Embryonic facial prominence (tissue), 1 donor: ENCODE measurements around the gene ARHGEF17.
"Not testable (repeated sequence)": the region's sequence is repeated elsewhere in the genome, so short reads cannot be mapped to it uniquely, and the experiment has no call there.

Experiments used
- DNase-seq: peaks from one replicate; pipeline ENCODE4 v3.0.0-alpha.2; 2016; ENCODE audit errors: extremely low spot score

The ARHGEF17 gene

DNA sequence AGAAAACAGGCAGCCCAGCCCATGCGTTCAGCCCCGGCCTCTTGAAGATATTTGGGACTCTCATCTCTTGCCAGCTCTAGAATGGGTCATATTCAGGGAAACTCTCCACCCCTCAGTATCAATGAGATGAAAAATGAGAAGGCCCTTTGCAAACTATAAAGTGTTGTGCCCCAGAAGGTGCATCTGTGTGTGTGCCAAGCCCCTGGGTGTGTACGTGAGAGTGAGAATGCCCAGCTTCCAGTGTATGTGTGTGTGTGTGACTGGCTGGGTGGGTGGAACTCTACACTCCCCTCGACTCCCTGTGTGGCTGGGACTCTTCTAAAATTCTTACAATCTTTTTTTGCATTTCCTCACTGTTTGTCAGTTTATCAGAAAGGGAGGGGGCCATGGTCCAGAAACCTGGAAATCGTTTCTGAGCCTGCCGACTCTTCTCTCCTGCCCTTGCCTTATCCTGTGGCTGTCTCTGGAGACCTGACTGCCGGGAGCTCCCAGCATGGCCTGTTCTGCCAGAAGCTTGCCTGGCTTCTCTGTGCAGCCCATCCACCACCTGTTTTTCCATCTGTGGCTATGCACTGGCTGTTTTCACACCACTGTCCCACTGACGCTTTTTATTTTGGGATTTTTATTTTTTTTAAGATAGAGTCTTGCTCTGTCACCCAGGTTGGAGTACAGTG is 34.7 kb upstream of the ARHGEF17 start:
- no peak for DNase-seq

DNA sequence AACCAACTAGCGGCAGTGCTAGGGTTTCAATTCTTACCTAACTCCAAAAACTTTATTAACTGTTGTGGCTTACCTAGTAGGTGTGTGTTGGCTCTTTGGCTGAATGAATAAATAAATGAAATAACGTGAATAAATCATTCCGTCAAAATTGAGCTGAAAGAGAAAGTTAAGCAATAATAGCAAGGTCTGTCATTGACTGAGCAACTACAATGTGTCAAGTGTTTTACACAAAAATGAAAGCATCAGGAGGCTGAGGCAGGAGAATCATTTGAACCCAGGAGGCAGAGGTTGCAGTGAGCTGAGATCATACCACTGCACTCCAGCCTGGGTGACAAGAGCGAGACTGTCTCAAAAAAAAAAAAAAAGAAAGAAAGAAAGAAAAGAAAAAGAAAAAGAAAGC is 33.9 kb upstream of the ARHGEF17 start:
- not testable (repeated sequence) for DNase-seq

DNA sequence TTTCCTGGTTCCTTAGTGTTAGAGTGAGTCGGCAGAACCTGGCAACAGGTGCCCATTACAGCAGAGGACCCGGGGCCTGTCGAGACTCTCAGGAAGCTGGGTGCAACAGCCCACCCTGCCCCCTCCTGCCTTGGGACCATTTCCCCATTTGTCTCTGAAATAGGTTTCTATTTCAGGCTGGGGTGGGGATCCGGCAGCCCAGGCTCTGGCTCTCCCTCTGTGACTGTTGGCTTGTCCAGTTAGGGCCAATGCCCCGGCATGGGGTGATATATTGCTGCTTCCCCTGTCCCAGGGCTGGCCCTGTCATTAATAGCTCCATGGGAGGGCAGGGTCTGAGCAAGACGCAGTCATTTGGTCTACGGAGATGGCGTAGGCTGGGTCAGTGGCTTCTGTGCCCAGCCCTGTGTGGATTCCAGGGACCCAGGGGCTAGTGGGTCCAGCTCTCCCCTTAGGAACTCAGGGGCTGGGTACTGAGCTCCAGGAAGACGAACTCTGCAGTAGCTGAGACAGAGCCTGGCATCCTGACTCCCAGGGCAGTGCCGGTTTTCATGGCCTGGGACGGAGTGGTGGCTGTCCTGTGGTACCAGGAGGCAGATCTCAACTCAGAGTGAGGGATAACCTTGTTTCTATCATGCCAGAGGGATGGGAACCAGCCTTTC is 33.2 kb upstream of the ARHGEF17 start:
- no peak for DNase-seq

DNA sequence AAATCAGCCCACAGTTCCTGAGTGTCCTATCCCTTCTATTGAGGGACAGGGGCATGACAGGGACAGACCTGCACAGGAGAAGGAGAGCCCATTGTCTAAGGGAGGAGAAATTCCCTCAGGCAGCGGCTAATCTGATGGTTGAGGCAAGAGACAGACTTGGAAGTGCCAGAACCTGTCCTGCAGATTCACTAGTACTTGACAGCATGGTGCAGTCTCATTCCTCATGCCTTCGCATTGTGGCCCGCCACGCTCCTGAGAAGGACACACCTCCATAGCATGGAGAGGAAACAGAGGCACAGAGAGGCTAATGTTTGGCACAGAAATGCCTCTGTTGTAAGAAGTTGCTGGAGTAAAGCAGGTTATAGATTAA is 32.7 kb upstream of the ARHGEF17 start:
- no peak for DNase-seq

DNA sequence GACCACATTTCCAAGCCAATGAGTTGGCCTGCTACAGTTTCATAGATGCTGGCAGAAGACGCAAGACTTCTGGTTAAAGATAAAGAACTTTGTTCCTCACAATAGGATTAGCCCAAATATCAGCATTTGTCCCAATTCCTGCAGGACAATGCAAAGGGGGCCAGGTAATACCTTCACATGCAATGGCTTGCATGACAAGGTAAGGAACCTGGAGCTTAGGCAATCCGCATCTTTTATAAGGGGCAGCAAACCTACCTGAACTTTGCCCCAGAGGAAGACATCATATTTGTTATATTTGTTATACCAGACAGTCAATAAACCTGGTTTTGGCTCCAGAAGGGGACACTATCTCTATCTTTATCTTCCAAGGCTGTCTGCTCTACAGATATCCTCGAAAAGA is 30.6 kb upstream of the ARHGEF17 start:
- no peak for DNase-seq

DNA sequence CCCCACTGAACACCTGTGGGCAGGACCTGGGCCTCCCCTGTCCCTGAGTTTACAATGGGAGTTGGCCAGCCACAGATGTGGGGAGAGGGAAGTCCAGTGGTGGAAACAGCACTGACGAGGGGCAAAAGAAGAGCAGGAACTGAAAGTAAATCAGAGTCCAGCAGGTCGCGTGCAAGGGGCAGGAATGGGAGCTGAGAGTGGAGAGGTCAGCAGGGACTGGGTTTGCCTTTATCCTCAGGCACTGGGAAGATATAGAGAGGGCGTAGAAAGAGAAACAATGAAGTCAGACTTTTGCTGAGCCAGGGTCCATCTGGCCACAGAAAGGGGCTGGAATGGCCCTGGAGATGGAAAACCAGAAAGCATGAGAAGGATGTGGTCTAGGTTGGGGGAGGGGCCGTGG is 27.4 kb upstream of the ARHGEF17 start:
- no peak for DNase-seq

DNA sequence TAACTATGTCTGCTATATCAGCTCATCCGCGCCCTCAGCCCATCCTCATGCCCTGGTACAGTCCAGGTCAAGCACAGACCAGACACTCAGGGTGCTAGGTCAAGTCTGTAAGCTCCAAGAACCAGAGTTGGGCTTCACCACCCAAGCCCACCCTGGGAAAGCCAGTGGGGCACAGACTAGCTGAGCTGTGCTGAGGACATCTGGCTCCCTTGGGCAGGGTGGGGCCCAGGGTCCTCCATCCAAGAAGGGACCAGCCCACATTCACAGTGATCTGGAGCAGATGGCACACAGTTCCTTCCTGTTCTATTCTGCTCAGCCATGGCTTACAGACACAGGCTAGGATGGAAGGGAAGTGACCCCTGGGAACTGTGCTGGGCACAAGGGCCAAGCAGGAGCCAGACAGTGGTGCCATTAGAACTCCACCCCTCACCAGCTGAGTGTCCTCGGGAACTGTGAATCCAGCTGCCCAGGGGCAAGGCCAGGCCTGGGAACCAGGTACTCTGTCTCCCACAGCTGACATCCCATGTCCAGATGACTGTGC is 26.8 kb upstream of the ARHGEF17 start:
- no peak for DNase-seq

DNA sequence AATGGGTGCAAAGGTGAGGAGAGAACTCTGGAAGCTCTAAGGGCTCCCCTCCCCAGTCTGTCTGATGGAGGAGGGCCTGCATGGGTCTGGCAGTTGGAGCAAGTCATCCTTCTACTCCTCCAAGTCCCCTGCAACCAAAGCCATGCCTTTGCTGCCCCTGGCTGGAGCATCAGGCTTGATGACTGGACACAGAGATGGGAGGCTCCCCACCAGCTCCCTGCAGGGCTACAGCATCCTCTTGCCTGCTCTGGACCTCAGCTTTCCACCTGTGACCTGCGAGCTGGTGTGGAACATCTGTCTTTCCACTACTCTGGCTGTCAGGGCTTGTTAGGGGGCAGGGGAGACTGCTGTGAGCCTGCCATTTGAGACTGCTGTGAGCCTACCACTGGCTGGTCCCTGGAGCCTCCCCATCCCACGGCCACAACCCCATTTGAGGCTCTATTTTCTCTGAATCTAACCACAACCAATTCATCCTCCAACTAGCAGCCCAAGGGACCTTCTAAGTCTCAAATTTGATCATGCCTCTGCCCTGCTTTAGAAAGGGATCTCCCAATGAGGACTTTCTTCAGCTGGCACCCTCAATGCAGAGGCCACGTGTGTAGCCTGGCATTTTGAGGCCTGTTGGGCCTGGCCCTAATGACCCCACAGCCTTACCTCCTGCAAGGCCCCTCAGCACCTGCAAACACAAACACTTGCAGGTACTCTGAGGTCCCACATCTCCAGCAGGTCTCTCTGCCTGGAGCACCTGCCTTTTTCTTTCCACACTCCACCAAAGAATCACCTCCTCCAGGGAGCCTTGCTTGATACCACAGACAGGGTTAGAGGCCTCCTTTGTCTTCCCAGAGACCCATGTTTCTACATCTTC is 26.0 kb upstream of the ARHGEF17 start:
- no peak for DNase-seq

DNA sequence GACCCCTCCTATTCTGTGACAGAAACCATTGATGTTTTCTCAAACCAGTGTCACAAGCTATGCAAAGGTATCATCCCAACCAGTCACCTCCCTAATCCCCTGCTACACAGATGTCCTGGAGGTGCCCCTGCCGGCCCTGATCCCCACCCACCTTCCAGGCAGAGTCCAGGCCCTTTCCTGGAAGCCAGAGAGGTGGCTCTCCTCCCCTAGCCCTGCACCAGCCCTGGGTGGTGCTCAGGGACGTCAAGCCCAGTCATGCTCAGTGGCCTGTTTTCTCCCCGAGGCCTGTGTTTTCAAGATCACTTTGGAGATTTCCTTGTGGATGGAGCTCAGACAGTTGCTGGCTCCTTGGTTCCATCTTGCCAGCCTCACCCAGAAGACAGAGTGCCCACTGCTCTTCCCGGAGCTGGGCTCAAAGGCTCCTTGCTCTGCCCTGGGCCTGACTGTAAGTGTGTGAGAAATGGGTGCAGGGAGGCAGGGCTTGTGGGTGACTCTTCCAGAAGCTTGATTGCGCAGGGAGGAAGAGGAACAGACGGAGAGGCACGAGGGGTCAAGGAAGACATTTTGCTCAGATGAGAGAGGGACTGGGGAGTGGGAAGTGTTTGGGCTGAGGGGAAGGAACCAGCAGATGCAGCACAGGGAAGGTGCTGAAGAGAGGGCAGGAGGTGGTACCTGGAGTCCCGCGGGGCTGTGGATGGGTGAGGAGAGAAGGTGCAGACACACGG is 24.6 kb upstream of the ARHGEF17 start:
- no peak for DNase-seq

DNA sequence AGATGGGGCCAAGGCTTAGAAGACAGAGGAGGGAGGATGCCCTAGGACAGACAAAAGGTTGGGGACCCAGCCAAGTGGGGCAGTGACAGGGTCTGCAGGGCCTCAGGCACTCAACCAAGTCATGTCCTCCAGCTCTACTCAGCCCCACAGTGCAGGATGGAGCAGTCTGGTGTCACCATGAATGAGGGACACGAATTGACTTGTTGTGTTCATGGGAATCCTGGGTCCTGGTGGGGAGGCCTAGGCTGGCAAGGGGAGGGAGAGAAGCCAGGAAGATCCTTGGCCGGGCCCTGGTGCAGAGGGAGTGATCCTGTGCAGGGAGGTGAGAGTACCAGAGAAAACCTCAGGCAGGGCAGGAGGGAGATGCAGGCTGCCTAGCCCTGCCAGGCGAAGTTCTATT is 24.0 kb upstream of the ARHGEF17 start:
- DNase-seq, result no peak

DNA sequence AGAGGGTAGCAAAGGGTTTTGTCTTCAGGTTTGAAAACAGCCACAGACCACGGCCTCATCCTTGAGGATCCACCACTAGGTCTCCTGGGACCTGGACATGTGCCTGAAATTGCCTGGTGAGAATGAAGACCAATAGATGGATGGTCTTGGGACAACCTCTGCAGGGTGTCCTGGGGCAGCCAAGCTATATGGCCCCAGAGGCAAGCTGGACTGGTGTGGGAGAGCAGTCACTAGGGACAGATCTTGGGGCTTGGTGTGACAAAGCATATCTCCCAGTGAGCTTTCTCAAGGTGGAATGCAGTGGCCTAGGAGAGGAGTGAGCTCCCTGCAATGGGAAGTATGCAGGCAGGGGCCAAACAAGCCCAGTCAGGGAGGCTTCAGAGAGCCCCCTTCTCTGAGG is 22.4 kb upstream of the ARHGEF17 start:
- DNase-seq, result no peak

DNA sequence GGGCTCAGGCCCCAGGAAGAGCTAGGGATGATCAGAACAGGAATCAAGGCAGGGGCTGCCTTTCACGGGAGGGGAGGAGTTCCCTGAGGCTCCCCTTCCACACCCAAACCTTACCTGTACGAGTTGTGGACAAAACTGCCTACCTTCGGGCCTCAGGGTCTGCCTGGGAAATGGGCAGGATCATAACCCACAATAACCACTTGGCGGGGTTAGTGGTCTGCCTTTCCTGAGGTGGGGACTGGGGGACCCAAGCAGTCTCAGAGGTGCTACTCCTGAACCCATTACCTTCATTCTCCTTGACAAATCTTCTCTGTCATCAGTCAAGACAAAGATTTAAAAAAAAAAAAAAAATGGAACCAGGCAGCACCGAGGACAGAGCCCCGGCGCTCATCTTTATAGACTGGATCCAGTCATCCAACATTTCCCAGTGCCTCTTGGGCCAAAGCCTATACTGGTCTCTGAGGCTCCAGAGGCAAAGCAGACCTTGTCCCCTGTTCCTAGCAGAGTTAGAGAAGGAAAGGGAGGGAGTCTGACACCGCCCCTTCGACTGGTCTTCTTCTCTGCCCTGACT is 21.8 kb upstream of the ARHGEF17 start:
- no peak for DNase-seq

DNA sequence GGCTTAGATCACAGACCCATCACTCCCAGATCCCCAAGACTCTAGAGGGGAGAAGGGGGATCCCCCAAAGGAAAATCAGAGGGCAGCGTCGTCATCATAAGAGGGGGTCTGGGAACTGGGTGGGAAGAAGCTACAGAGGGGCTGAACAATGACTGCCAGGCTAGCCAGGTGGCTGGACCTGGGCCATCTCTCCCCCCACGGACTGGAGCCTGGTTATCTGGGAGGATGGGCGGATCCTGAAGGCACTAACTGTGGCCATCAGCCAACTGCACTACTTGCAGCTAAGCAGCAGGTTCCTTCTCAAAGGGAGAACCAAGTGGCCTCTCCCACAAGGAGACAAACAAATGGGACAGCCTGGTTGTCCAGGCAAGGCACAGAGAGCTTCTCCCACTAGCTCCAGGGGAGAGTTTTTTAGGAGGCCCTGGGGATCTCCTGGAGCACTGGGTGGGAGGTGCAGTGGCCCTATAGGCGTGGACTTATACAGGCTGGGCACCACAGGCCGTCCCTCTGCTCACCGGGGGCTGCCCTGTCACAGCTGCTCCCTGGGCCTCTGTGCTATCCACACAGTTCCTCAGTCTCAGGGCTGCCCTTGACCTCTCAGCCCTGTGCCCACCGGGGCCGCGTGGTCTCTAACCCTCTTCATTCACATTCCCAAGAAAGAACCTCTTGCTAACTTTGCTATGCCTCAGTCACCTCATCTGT is 20.5 kb upstream of the ARHGEF17 start:
- DNase-seq, result no peak

DNA sequence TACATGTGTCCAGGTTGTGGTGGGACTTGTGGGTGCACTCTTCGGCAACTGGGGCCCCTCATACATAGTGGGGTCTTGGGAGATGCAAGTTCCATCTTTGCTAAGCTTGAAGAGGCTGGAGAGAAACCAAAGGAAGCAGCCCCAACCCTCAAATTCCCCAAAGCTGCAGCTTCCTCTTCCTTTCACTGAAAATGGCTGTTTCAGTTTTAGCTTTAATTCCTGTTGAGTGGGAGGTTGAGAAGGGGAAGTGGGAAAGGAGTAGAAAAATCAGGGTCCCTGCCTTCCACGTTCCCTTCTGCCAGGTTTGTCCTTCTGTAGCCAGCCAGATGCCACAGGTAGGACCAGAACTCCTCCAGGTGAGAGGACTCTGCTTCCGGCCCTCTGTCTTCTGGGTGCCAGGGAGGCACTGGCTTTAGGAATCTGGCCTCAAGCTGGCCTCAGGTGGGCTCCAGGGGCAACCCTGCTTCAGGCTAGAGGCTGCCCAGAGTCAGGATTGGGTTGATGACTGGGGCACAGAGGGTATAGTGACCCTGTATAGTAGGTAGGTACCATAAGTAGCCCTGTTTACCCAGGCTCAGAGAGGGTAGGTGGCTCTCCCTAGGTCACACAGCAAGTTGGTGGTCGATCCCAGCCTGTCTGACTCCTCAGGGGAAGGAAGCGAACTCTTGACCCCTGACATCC is 19.7 kb upstream of the ARHGEF17 start:
- DNase-seq, result no peak

DNA sequence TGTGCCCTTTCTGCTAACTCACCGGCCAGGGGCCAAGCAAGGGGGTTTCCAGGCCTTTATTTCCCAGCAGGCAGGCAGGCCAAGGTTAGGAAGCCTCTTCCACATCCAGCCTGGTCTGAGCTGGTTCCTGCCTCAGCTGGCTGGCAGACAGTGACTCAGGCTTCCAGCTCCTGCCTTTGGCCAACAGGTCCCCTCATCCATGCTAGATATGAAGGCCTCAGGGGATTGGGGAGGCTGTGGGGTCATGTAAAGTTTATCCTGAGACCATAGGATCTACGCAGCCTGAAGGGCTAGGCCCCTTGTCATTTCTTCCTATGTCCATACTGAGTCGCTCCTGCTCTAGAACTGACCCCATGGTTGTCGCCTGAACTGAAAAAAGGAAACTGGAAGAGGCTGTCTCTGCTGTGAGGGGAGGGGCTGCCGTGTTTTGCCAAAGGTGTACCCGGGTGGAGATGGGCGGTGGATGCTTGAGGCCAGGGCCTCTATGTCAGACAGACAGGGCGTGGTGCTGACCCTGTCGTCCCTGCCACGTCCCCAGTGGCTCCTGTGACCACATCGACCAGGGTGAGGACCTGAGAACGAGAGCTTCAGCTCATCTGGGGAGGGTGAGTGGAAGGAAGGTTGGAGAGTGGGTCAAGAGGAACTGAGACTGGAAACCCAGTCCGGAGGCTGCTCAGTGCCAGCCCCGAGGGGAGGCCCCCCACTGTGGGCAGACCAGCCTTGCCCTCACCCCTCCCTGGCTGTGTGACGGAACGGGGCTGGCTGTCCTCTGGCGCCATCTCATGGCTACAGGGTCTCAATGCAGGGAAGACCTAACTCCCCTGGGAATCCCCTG is 19.0 kb upstream of the ARHGEF17 start:
- DNase-seq, result no peak

DNA sequence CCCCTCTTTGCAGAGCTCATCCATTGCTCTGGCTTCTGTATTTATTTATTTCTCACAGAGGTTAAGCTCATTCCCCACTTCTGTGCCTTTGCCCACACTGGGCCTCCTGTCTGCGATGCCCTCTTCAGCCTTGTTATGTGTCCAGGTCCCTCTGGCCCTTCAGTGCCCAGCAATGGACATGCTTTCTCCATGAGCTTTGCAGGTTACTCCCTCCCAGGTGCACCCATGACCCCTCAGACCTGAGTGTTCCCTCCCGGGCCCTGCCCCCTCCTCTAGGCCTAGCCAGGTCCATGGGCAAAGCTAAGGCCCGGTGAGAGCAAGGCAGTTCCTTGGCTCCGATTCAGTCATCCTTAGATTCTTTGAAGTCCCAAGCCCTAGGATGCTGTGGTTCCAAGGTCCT is 17.5 kb upstream of the ARHGEF17 start:
- DNase-seq, result no peak

DNA sequence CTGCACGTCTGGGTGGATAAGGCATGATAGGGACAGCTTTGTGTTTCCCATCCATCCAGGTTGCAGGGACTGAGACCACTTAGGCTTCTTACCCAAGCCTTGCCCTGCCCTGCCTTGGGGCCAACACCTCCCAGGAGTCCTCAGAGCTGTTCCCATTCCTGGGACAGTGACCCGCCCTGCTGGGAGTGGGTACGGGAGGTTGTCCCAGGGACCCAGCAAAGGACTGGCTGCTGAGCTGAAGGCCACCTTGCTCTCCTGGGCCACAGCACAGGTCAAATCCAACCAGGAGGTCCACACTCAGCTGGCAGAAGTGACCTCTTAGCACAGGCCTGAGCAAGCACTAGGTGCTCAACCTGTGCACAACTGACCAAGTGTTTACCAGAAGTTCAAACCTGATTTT is 16.9 kb upstream of the ARHGEF17 start:
- DNase-seq, result no peak

DNA sequence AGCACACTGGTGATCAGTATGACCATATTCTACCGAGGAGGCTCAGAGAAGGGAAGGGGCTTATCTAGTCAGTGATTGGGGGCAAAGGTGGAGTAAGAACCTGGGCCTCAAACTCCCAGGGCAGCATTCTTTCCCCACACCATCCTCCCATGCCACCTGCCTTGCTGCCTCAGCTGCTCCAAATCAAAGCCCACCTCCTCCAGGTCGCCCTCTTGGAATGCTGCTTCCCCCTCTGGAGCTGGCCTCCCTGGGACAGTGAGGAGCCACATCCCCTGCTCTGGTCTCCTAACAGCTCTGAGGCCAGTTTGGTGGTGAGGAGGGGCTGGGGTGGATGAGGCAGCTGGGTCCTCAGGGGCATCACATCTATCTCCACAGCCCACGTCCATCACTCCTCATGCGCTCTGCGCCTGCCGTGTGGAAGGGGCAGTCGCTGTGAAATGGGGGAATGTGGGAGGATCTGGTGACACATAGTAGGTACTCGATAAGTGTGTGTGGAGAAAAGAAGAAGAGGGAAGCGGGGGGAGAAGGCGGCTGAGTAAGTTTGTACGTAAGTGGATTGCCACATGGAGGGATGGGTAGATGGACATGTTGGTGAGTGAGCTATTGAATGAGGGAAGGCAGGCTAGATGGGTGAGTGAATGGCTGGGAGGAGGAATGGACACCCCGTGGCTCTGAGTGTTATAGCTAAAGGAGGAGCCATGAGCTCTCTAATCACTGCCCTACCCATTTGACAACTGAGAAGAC is 16.1 kb upstream of the ARHGEF17 start:
- DNase-seq, result no peak

DNA sequence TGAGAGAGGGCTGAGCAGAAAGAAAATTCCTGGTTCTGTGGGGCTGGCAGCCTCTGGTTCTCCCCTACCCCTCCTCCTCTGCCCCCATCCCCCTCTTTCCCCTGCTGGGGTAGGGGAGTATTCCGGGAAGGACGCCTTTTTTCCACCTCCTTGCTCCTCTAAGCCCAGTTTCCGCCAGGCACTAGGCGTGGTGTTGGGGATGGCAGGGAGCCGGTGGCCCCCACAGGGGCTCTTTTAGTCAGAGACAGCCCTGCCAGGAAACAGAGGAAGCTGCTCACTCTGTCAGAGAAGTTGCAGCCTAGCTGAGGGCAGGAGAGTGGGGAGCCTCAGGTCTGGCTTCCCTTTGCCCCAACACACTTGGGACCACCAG is 15.6 kb upstream of the ARHGEF17 start:
- DNase-seq, result no peak
